NT2/D1 (cell line): ENCODE results near the gene LAPTM4A.

Experiments used
- SUZ12 ChIP-seq: IDR thresholded peaks from 2 replicates; pipeline ENCODE4 v1.6.1; 2011; ENCODE audit not compliant: insufficient read length, insufficient read depth; ENCODE audit errors: extremely low read depth
- YY1 ChIP-seq: IDR thresholded peaks from 2 replicates; pipeline ENCODE4 v1.6.1; 2011; ENCODE audit not compliant: insufficient read length, insufficient read depth
- ZNF274 ChIP-seq: IDR thresholded peaks from 2 replicates; pipeline ENCODE4 v1.6.1; 2011; ENCODE audit warnings: mild to moderate bottlenecking, low read depth, low read length

DNA sequence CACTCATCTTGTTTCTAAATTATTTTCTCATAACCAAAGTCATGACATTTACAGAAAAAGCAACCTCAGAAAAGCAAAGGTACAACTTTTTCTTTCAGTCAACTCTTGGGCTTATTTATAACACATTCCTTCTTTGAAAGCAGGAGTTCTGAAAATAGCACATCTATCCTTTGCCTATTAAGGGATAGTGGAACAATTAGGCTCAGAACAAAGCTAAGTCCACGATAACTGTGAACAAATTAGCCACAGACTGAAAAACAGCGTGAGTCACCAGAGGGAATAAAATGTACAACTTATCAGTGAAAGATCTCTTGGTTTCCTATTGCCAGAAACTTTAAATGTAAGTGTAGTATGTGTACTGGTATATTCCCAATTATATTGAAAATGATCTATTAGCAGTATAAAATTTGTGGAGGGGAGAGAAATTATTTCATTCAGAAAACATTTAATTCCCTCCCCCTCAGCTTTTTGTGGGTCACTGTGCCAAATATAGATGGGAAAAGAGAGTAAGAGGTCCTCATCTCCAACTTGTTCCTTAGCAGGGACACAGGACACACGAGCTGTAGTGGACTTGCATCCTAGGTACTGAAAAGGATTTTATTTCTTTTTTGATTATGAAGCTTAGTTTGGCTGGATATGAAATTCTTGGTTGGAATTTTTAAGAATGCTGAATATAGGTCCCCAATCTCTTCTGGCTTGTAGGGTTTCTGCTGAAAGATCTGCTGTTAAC lies 23.6 kb downstream of the LAPTM4A start:
- no peak for TF ChIP-seq ZNF274
- no peak for TF ChIP-seq YY1
- no peak for TF ChIP-seq SUZ12
